ENCODE data around the gene DNAJC1.

The DNAJC1 gene

GRCh38 chr10:21959998-21960397, 43.5 kb downstream of the DNAJC1 start:
- DNase-seq (ENCODE audit: low spot score) = no peak

- no peak for DNase-seq (ENCODE audit: low spot score)
Observed at GRCh38 chr10:21954690-21955089, 48.8 kb downstream of the DNAJC1 start.

- no peak for DNase-seq (ENCODE audit: low spot score)
Observed at GRCh38 chr10:21954132-21954531, 49.4 kb downstream of the DNAJC1 start.

- DNase-seq (ENCODE audit: low spot score) = no peak
Observed at GRCh38 chr10:21953585-21954057, 49.9 kb downstream of the DNAJC1 start.

GRCh38 chr10:21950566-21950965, 53.0 kb downstream of the DNAJC1 start:
- no peak for DNase-seq (ENCODE audit: low spot score)

- no peak for DNase-seq (ENCODE audit: low spot score)
Observed at GRCh38 chr10:21946946-21947345, 56.6 kb downstream of the DNAJC1 start.

- DNase-seq (ENCODE audit: low spot score) = no peak
Observed at GRCh38 chr10:21944727-21945386, 58.7 kb downstream of the DNAJC1 start.

GRCh38 chr10:21943633-21944265, 59.8 kb downstream of the DNAJC1 start:
- no peak for DNase-seq (ENCODE audit: low spot score)

GRCh38 chr10:21935439-21936023, 68.0 kb downstream of the DNAJC1 start:
- no peak for DNase-seq (ENCODE audit: low spot score)

- no peak for DNase-seq (ENCODE audit: low spot score)
Observed at GRCh38 chr10:21934307-21934706, 69.2 kb downstream of the DNAJC1 start.

- DNase-seq (ENCODE audit: low spot score) = no peak
Observed at GRCh38 chr10:21929070-21929469, 74.5 kb downstream of the DNAJC1 start.

GRCh38 chr10:21927631-21928353, 75.7 kb downstream of the DNAJC1 start:
- DNase-seq (ENCODE audit: low spot score) = no peak

- no peak for DNase-seq (ENCODE audit: low spot score)
Observed at GRCh38 chr10:21926949-21927348, 76.6 kb downstream of the DNAJC1 start.

GRCh38 chr10:21926358-21926925, 77.1 kb downstream of the DNAJC1 start:
- no peak for DNase-seq (ENCODE audit: low spot score)

- no peak for DNase-seq (ENCODE audit: low spot score)
Observed at GRCh38 chr10:21925851-21926250, 77.7 kb downstream of the DNAJC1 start.

- DNase-seq (ENCODE audit: low spot score) = no peak
Observed at GRCh38 chr10:21924511-21924910, 79.0 kb downstream of the DNAJC1 start.

GRCh38 chr10:21920633-21921032, 82.9 kb downstream of the DNAJC1 start:
- no peak for DNase-seq (ENCODE audit: low spot score)

- no peak for DNase-seq (ENCODE audit: low spot score)
Observed at GRCh38 chr10:21919906-21920305, 83.6 kb downstream of the DNAJC1 start.

- DNase-seq (ENCODE audit: low spot score) = no peak
Observed at GRCh38 chr10:21919117-21919516, 84.4 kb downstream of the DNAJC1 start.

GRCh38 chr10:21912625-21913024, 90.9 kb downstream of the DNAJC1 start:
- no peak for DNase-seq (ENCODE audit: low spot score)

- DNase-seq (ENCODE audit: low spot score) = no peak
Observed at GRCh38 chr10:21910798-21911197, 92.7 kb downstream of the DNAJC1 start.

GRCh38 chr10:21907436-21907835, 96.1 kb downstream of the DNAJC1 start:
- DNase-seq (ENCODE audit: low spot score) = no peak

All from hematopoietic multipotent progenitor cell treated with erythropoietin and hydrocortisone succinate and interleukin-3 and kit ligand, for 17 days (in vitro differentiated cells).